NCI-H460 (cell line): ENCODE data around the gene KIF13A. TPM values are rescaled to one million over a fixed set of nuclear protein-coding genes. Genes with fewer than 3 reads are reported as not detected.
"Not testable (repeated sequence)": the region's sequence is repeated elsewhere in the genome, so short reads cannot be mapped to it uniquely, and the experiment has no call there.

Experiments used
- DNase-seq: peaks from one replicate; pipeline ENCODE4 v3.0.0-alpha.2; 2016; ENCODE audit warnings: low read depth; ENCODE audit errors: extremely low read depth
- total RNA-seq: library from RNA; depleted of rRNA; stranded (reverse); fragments of >200 nt; shearing (Covaris generic); gene quantifications from 2 replicates; pipeline ENCODE4 v1.2.3, GENCODE V29; 2014

The KIF13A gene
- total RNA-seq, 1 experiment from 2014 or later, result 16.9 TPM

- no peak for DNase-seq
Measured at GRCh38 chr6:17905611-17906592, 81.5 kb downstream of the KIF13A start.

GRCh38 chr6:17904491-17905120, 82.8 kb downstream of the KIF13A start:
- DNase-seq, result no peak

GRCh38 chr6:17902974-17903373, 84.5 kb downstream of the KIF13A start:
- no peak for DNase-seq

GRCh38 chr6:17901493-17901892, 85.9 kb downstream of the KIF13A start:
- DNase-seq, result no peak

GRCh38 chr6:17900011-17900410, 87.4 kb downstream of the KIF13A start:
- DNase-seq, result no peak

GRCh38 chr6:17899491-17899890, 87.9 kb downstream of the KIF13A start:
- no peak for DNase-seq

GRCh38 chr6:17897681-17898080, 89.8 kb downstream of the KIF13A start:
- no peak for DNase-seq

GRCh38 chr6:17894905-17895304, 92.5 kb downstream of the KIF13A start:
- DNase-seq, result no peak

- no peak for DNase-seq
Measured at GRCh38 chr6:17894191-17894590, 93.2 kb downstream of the KIF13A start.

- no peak for DNase-seq
Measured at GRCh38 chr6:17892097-17892686, 95.2 kb downstream of the KIF13A start.

GRCh38 chr6:17890309-17890708, 97.1 kb downstream of the KIF13A start:
- no peak for DNase-seq

- DNase-seq, result not testable (repeated sequence)
Measured at GRCh38 chr6:17889777-17890176, 97.7 kb downstream of the KIF13A start.

- no peak for DNase-seq
Measured at GRCh38 chr6:17886891-17887290, 100.5 kb downstream of the KIF13A start.

GRCh38 chr6:17885889-17886576, 101.4 kb downstream of the KIF13A start:
- DNase-seq, result no peak

- no peak for DNase-seq
Measured at GRCh38 chr6:17884498-17885478, 102.6 kb downstream of the KIF13A start.

- no peak for DNase-seq
Measured at GRCh38 chr6:17883665-17884497, 103.6 kb downstream of the KIF13A start.

- DNase-seq, result no peak
Measured at GRCh38 chr6:17881085-17881858, 106.2 kb downstream of the KIF13A start.

GRCh38 chr6:17879184-17879583, 108.3 kb downstream of the KIF13A start:
- no peak for DNase-seq
